Activated CD4-positive, alpha-beta T cell treated with anti-CD3 and anti-CD28 coated beads, Interleukin-2, Interleukin-6, amounts not matched to agents 100 ng/mL and 50 ng/mL, durations not matched to agents 16 hours and 8 hours (primary cell): ENCODE data around the gene WDR43.

Source experiments
- DNase-seq: peaks from one replicate; pipeline ENCODE4 v3.0.0-alpha.2; 2020

WDR43 gene

GRCh38 chr2:28915939-28916338, 21.5 kb downstream of the WDR43 start:
- no peak for DNase-seq

GRCh38 chr2:28926847-28927246, 32.4 kb downstream of the WDR43 start:
- no peak for DNase-seq

GRCh38 chr2:28927469-28927868, 33.0 kb downstream of the WDR43 start:
- no peak for DNase-seq

GRCh38 chr2:28927878-28928277, 33.4 kb downstream of the WDR43 start:
- DNase-seq, result no peak

- DNase-seq, result no peak
These were observed 35.1 kb downstream of the WDR43 start for GRCh38 chr2:28929581-28929980.

GRCh38 chr2:28930205-28930604, 35.7 kb downstream of the WDR43 start:
- no peak for DNase-seq

GRCh38 chr2:28934769-28935168, 40.3 kb downstream of the WDR43 start:
- DNase-seq, result no peak

- no peak for DNase-seq
These were observed 46.5 kb downstream of the WDR43 start for GRCh38 chr2:28941008-28941407.

- no peak for DNase-seq
These were observed 50.2 kb downstream of the WDR43 start for GRCh38 chr2:28944535-28945248.

GRCh38 chr2:28948160-28948559, 53.7 kb downstream of the WDR43 start:
- no peak for DNase-seq

GRCh38 chr2:28949190-28949589, 54.7 kb downstream of the WDR43 start:
- no peak for DNase-seq

GRCh38 chr2:28949617-28950305, 55.3 kb downstream of the WDR43 start:
- DNase-seq, result no peak

GRCh38 chr2:28950941-28951630, 56.6 kb downstream of the WDR43 start:
- DNase-seq, result no peak

GRCh38 chr2:28951910-28952835, 57.7 kb downstream of the WDR43 start:
- DNase-seq, result no peak

GRCh38 chr2:28952836-28953211, 58.4 kb downstream of the WDR43 start:
- DNase-seq, result no peak

GRCh38 chr2:28955467-28955866, 61.0 kb downstream of the WDR43 start:
- DNase-seq, result no peak

- peak; percentile 34 for DNase-seq
These were observed 62.0 kb downstream of the WDR43 start for GRCh38 chr2:28956415-28956826.

- DNase-seq, result no peak
These were observed 62.4 kb downstream of the WDR43 start for GRCh38 chr2:28956890-28957289.

GRCh38 chr2:28958689-28959088, 64.2 kb downstream of the WDR43 start:
- peak; percentile 64 for DNase-seq

GRCh38 chr2:28960401-28960800, 65.9 kb downstream of the WDR43 start:
- no peak for DNase-seq

GRCh38 chr2:28962505-28962904, 68.0 kb downstream of the WDR43 start:
- DNase-seq, result no peak

- no peak for DNase-seq
These were observed 76.1 kb downstream of the WDR43 start for GRCh38 chr2:28970464-28971160.
